ENCODE data around the gene ZDHHC14. TPM values are rescaled to one million over a fixed set of nuclear protein-coding genes. Genes with fewer than 3 reads are reported as not detected.

ZDHHC14 gene
- total RNA-seq, 2 donors from 2014 or later: 53.3 to 66.2 TPM

DNA sequence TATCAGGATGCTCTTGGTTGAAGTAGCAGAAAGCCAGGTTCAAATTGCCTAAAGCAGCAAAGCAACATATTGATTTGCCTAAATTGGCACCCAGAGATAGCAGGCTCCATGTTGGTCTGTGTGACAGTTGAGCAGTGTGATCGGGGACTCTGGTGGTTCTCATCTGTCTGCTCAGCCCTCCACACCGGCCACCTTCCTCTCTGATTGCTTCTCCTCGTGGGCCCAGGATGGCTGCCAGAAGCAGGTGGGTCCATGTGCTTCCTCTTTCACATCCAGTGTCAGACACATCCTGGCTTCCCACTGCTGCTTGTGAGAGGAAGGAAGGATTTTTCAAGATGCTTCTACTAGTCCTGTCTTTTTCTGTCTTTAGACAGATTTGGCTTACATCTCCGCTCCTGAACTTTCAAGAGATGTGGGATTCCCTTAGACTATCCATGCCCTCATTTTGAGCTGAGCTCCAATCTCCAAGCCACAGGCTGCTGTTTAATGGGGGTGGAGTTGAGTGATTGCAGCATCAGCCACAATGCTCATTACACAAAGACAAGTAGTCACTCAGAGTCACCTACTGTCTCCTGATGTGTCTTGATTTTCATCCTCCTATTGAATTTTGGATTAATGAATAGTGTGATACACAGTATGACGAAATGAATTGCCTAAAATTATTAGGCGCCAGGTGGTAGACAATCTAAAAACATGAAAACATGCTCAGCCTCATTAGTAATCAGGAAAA, 122.2 kb downstream of the ZDHHC14 start:
- no peak overlapping the region for H3K4me3 ChIP-seq
- no peaks in the 10 kb centered on the region for H3K4me1 ChIP-seq (replicated peaks)
- no peaks in the 10 kb centered on the region for H3K36me3 ChIP-seq
- DNase-seq (ENCODE audit: low spot score): no peak
- intact Hi-C loops (cut with DNase I): no loop called here
- H3K27ac ChIP-seq: no peak overlapping the region
- H3K27me3 ChIP-seq (replicated peaks; ENCODE audit: insufficient read depth): no peaks in the 10 kb centered on the region
- TF ChIP-seq POLR2AphosphoS5 (IDR thresholded peaks at IDR 0.05): no peak
- TF ChIP-seq POLR2A (IDR thresholded peaks at IDR 0.05): no peak
- TF ChIP-seq, protein P1, sequence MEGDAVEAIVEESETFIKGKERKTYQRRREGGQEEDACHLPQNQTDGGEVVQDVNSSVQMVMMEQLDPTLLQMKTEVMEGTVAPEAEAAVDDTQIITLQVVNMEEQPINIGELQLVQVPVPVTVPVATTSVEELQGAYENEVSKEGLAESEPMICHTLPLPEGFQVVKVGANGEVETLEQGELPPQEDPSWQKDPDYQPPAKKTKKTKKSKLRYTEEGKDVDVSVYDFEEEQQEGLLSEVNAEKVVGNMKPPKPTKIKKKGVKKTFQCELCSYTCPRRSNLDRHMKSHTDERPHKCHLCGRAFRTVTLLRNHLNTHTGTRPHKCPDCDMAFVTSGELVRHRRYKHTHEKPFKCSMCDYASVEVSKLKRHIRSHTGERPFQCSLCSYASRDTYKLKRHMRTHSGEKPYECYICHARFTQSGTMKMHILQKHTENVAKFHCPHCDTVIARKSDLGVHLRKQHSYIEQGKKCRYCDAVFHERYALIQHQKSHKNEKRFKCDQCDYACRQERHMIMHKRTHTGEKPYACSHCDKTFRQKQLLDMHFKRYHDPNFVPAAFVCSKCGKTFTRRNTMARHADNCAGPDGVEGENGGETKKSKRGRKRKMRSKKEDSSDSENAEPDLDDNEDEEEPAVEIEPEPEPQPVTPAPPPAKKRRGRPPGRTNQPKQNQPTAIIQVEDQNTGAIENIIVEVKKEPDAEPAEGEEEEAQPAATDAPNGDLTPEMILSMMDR (IDR thresholded peaks at IDR 0.05): no peak
- 83% methylated on average over 6 of the region's 6 CpGs for WGBS
- no peaks in the 10 kb centered on the region for H3K9me3 ChIP-seq

DNA sequence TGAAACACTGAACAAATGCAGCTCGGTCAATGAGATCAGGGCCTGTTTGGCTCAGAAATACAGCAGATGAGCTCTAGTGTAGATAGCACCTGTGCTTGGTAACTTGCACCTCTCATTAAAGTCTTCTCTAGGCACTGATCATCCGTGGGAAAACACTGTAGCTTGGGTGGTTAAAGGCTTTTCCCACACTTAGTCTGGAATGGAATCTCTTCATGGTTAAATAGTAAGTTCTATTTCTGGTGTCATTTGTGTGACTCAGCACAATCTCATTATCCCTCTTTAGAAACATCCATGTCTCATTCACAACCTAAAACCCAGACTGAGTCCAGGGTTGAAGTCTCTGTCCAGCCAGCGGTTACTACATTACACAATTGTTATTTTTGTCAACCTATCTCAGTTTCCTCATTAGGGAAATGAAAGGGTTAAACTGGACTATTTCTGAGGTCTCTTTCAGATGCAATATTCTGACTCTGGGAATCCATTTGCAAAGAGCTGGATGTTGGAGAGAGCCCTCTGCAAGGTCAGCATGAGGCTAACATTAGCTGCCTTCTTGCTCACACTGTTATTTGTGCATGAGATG, 125.0 kb downstream of the ZDHHC14 start:
- no peaks in the 10 kb centered on the region for H3K27me3 ChIP-seq (replicated peaks; ENCODE audit: insufficient read depth)
- no peak overlapping the region for H3K4me3 ChIP-seq
- no peak overlapping the region for H3K27ac ChIP-seq
- whole genome bisulfite sequencing: 95% methylated on average over 3 of the region's 3 CpGs
- H3K36me3 ChIP-seq: no peaks in the 10 kb centered on the region
- intact Hi-C loops (cut with DNase I): no loop called here
- no peaks in the 10 kb centered on the region for H3K9me3 ChIP-seq
- H3K4me1 ChIP-seq (replicated peaks): no peaks in the 10 kb centered on the region
- DNase-seq (ENCODE audit: low spot score): no peak
- TF ChIP-seq POLR2A (IDR thresholded peaks at IDR 0.05): no peak
- TF ChIP-seq, protein P1 (IDR thresholded peaks at IDR 0.05): no peak

DNA sequence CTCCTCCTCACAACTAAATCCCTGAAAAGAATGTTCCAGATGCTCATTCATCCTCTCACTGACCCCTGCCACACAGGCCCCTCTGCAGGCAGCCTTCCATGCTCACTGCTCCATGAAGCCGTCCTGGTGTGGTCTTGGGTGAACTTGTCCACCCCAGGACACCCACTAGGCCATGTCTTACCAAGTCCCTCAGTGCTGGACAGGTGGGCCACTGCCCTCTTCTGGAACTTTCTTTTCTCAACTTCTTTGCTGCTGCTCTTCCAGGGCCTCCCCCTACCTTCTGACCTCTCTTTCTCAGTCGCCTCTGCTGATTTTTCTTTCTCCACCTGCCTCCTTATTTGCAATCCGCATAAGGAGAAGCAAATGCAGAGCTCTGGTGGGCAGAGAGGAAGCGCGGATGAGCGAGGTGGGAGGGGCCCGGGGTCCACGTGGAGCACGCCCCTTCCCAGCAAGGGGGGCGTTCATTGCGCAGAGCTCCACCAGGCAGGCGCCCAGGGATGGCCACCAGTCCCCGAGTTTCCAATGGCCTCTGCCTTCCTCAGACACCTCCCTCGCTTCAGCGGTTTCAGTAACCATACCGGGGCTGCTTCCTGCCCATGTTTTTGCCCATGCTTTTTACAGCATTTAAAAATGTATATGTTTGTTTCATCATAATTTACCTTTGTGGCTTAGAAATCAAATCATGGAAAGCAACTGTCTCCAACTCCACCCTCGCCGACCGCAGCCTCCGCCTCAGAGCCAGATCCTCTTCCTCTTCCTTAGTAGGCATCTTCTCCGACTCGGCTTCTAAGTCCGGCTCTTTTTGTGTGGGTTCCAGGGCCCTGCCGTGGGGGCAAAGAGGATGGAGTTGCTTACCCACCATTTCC, 129.6 kb downstream of the ZDHHC14 start:
- TF ChIP-seq, protein P1 (IDR thresholded peaks at IDR 0.05): no peak
- TF ChIP-seq POLR2A (IDR thresholded peaks at IDR 0.05): no peak
- TF ChIP-seq POLR2AphosphoS5 (IDR thresholded peaks at IDR 0.05): no peak
- no peaks in the 10 kb centered on the region for H3K4me1 ChIP-seq (replicated peaks)
- H3K36me3 ChIP-seq: no peaks in the 10 kb centered on the region
- intact Hi-C loops (cut with DNase I): no loop called here
- no peak overlapping the region for H3K27ac ChIP-seq
- no peaks in the 10 kb centered on the region for H3K27me3 ChIP-seq (replicated peaks; ENCODE audit: insufficient read depth)
- no peak overlapping the region for H3K4me3 ChIP-seq
- DNase-seq (ENCODE audit: low spot score): no peak
- WGBS: 88% methylated on average over 24 of the region's 24 CpGs
- no peaks in the 10 kb centered on the region for H3K9me3 ChIP-seq

DNA sequence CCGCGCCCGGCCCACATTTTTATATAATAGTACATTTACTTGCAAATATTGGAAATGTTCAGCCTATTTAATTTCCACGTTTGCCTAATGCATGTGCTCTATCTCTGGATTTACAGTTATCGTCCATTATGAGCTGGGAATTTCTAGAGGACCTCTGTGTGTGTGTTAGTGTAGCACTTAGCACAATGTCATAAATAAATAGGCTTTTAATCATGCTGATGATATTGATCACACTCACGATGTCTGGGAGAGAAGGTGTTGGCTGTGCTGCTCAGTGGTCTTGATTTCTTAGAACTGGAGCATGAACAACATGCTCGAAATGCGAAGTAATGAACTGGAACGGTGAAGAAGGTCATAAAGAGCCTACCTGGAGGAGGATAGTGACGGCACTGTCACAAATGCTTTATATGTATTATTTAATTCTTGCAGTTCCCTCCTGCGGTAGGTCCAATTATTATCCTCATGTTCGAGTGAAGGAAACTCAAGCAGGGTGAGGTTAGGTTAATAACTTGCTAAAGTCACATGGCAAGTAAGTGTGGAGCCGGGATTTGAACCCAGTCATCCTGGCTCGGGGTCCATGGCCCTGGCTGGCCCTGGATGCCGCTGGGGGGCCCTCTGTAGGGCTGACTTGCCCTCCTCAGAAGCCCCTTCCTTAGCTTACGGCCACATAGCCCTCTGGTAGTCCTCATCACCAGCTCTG, 130.8 kb downstream of the ZDHHC14 start:
- intact Hi-C loops (cut with DNase I): no loop called here
- H3K27ac ChIP-seq: no peak overlapping the region

More for the DNA sequence above, 130.8 kb downstream of the ZDHHC14 start:
- Histone ChIP-seq H3K4me3 (no peak overlapping the region), H3K4me1 (replicated peaks) (no peaks in the 10 kb centered on the region), H3K36me3 (no peaks in the 10 kb centered on the region), H3K9me3 (no peaks in the 10 kb centered on the region), H3K27me3 (replicated peaks; ENCODE audit: insufficient read depth) (no peaks in the 10 kb centered on the region)
- no peak for DNase-seq (ENCODE audit: low spot score)
- 92% methylated on average over 16 of the region's 16 CpGs for WGBS
- TF ChIP-seq POLR2AphosphoS5 (IDR thresholded peaks at IDR 0.05): no peak
- TF ChIP-seq POLR2A (IDR thresholded peaks at IDR 0.05): no peak
- TF ChIP-seq, protein P1 (IDR thresholded peaks at IDR 0.05): no peak

All from prostate gland (tissue), 2 donors.